HG03108 (cell line): ENCODE data around the gene NSD2.
"Not testable (repeated sequence)": the region's sequence is repeated elsewhere in the genome, so short reads cannot be mapped to it uniquely, and the experiment has no call there.

Experiments used
- ATAC-seq: cut with Tn5 transposase; IDR thresholded peaks from one replicate; pipeline ENCODE4 v1.9.1; 2021; ENCODE audit warnings: moderate library complexity; ENCODE audit not compliant: unreplicated experiment

NSD2 gene

GRCh38 chr4:1870578-1871443 is at the start of gene NSD2:
NSD2 (plus strand) TSS chr4:1871393; CDS start chr4:1900655, 29,262 bp downstream.
- ATAC-seq, result peak; percentile 61

- ATAC-seq, result no peak
These were observed 49.3 kb upstream of the NSD2 start for GRCh38 chr4:1821679-1822567.

- no peak for ATAC-seq
These were observed 48.3 kb upstream of the NSD2 start for GRCh38 chr4:1822568-1823544.

GRCh38 chr4:1823545-1823932 is 47.7 kb upstream of the NSD2 start:
- no peak for ATAC-seq

- ATAC-seq, result no peak
These were observed 46.4 kb upstream of the NSD2 start for GRCh38 chr4:1824746-1825145.

- no peak for ATAC-seq
These were observed 45.9 kb upstream of the NSD2 start for GRCh38 chr4:1825326-1825725.

- no peak for ATAC-seq
These were observed 44.5 kb upstream of the NSD2 start for GRCh38 chr4:1826531-1827350.

GRCh38 chr4:1830234-1830633 is 41.0 kb upstream of the NSD2 start:
- no peak for ATAC-seq

GRCh38 chr4:1830642-1831228 is 40.5 kb upstream of the NSD2 start:
- no peak for ATAC-seq

- no peak for ATAC-seq
These were observed 39.9 kb upstream of the NSD2 start for GRCh38 chr4:1831331-1831730.

GRCh38 chr4:1832690-1833089 is 38.5 kb upstream of the NSD2 start:
- ATAC-seq, result no peak

- no peak for ATAC-seq
These were observed 37.7 kb upstream of the NSD2 start for GRCh38 chr4:1833307-1834046.

GRCh38 chr4:1834047-1834775 is 37.0 kb upstream of the NSD2 start:
- ATAC-seq, result peak; percentile 58

- ATAC-seq, result not testable (repeated sequence)
These were observed 35.4 kb upstream of the NSD2 start for GRCh38 chr4:1835836-1836235.

GRCh38 chr4:1836650-1837049 is 34.5 kb upstream of the NSD2 start:
- ATAC-seq, result no peak

GRCh38 chr4:1837069-1837468 is 34.1 kb upstream of the NSD2 start:
- no peak for ATAC-seq

- ATAC-seq, result no peak
These were observed 31.9 kb upstream of the NSD2 start for GRCh38 chr4:1839282-1839681.
